ENCODE measurements around the gene ABCC1. TPM values are rescaled to one million over a fixed set of nuclear protein-coding genes. Genes with fewer than 3 reads are reported as not detected.

The ABCC1 gene
- total RNA-seq, 1 experiment from 2014 or later: 16.1 TPM

DNA sequence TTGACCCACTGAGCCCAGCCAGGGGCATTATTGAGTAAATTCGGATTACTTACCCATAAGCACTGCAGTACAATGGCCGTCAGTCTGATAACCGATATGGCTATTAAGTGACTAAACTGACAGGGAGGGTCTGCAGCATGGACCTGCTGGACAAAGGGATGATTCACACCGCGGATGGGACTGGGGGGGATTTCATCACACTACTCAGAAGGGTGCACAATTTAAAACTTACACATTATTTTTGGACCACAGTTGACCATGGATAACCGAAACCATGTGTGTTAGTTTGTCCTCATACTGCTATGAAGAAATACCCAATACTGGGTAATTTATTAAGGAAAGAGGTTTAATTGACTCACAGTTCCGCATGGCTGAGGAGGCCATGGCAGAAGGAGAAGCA is 167.4 kb downstream of the ABCC1 start:
- DNase-seq: no peak
- Histone ChIP-seq H3K27ac (ENCODE audit: low read length) (no peak overlapping the region), H3K4me1 (ENCODE audit: insufficient read depth, low read length) (no peaks in the 10 kb centered on the region), H3K79me2 (ENCODE audit: low read length) (no peaks in the 10 kb centered on the region), H3K9me3 (ENCODE audit: low read length) (no peaks in the 10 kb centered on the region), H3K4me2 (ENCODE audit: low read length) (no peak overlapping the region), H3K27me3 (ENCODE audit: low read length) (no peaks in the 10 kb centered on the region), H3K9me2 (replicated peaks; ENCODE audit: low read length) (no peaks in the 10 kb centered on the region), H3K36me3 (ENCODE audit: low read depth, low read length) (peaks cover 23% of the 10 kb centered on the region), H3F3A (ENCODE audit: low read length, unreplicated experiment) (no peaks in the 10 kb centered on the region), H3K4me3 (ENCODE audit: low read length) (no peak overlapping the region), H2AFZ (ENCODE audit: low read length) (no peak overlapping the region), H3K9ac (ENCODE audit: low read length) (no peak overlapping the region), H4K20me1 (ENCODE audit: low read length) (no peaks in the 10 kb centered on the region)
- POLR2A ChIA-PET (ENCODE audit: unreplicated experiment): no interaction called here
- ATAC-seq: no peak
- TF ChIP-seq, protein P1, sequence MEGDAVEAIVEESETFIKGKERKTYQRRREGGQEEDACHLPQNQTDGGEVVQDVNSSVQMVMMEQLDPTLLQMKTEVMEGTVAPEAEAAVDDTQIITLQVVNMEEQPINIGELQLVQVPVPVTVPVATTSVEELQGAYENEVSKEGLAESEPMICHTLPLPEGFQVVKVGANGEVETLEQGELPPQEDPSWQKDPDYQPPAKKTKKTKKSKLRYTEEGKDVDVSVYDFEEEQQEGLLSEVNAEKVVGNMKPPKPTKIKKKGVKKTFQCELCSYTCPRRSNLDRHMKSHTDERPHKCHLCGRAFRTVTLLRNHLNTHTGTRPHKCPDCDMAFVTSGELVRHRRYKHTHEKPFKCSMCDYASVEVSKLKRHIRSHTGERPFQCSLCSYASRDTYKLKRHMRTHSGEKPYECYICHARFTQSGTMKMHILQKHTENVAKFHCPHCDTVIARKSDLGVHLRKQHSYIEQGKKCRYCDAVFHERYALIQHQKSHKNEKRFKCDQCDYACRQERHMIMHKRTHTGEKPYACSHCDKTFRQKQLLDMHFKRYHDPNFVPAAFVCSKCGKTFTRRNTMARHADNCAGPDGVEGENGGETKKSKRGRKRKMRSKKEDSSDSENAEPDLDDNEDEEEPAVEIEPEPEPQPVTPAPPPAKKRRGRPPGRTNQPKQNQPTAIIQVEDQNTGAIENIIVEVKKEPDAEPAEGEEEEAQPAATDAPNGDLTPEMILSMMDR (conservative IDR thresholded peaks at IDR 0.05; ENCODE audit: low read depth, low read length): no peak
- no peak for TF ChIP-seq EZH2phosphoT487 (IDR thresholded peaks at IDR 0.05; ENCODE audit: borderline replicate concordance, low read length)
- no peak for TF ChIP-seq EZH2 (IDR thresholded peaks at IDR 0.05; ENCODE audit: low read length, unreplicated experiment)
- intact Hi-C loops (cut with micrococcal nuclease): no loop called here
- CTCF ChIA-PET: no interaction called here
- BruUV-seq (replicated peaks): no TSS peak

DNA sequence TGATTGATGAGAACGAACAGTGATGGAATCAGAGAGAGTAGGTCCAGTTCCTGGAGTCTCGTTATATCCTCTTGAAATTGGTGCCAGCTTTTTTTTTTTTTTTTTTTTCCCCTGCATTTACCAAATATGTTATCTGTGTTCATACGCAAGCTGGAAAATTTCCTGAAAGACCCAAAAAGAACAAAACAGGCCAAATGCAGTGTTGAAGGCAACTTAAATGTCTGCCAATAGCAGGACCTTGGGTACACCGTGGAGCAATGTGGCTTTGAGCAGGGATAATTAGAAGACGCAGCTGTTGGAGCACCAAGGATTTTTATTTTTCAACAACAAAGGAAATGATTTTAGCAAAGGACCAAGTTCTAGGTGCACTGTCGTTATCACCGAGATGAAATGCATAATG is 168.9 kb downstream of the ABCC1 start:
- ATAC-seq: no peak
- TF ChIP-seq EZH2phosphoT487 (IDR thresholded peaks at IDR 0.05; ENCODE audit: borderline replicate concordance, low read length): no peak
- TF ChIP-seq, protein P1 (conservative IDR thresholded peaks at IDR 0.05; ENCODE audit: low read depth, low read length): no peak
- TF ChIP-seq EZH2 (IDR thresholded peaks at IDR 0.05; ENCODE audit: low read length, unreplicated experiment): no peak
- Histone ChIP-seq H3K27me3 (ENCODE audit: low read length) (no peaks in the 10 kb centered on the region), H2AFZ (ENCODE audit: low read length) (no peak overlapping the region), H3K36me3 (ENCODE audit: low read depth, low read length) (peaks cover 28% of the 10 kb centered on the region), H3K4me3 (ENCODE audit: low read length) (no peak overlapping the region), H3K27ac (ENCODE audit: low read length) (no peak overlapping the region), H3K4me2 (ENCODE audit: low read length) (no peak overlapping the region), H3K79me2 (ENCODE audit: low read length) (no peaks in the 10 kb centered on the region), H3K9me3 (ENCODE audit: low read length) (no peaks in the 10 kb centered on the region), H3K9me2 (replicated peaks; ENCODE audit: low read length) (no peaks in the 10 kb centered on the region), H3K9ac (ENCODE audit: low read length) (no peak overlapping the region), H3K4me1 (ENCODE audit: insufficient read depth, low read length) (no peaks in the 10 kb centered on the region), H4K20me1 (ENCODE audit: low read length) (no peaks in the 10 kb centered on the region), H3F3A (ENCODE audit: low read length, unreplicated experiment) (no peaks in the 10 kb centered on the region)
- no peak for DNase-seq
- ChIA-PET POLR2A (ENCODE audit: unreplicated experiment) (no interaction called here), CTCF (no interaction called here)
- intact Hi-C loops (cut with micrococcal nuclease): no loop called here
- no TSS peak for BruUV-seq (replicated peaks)

DNA sequence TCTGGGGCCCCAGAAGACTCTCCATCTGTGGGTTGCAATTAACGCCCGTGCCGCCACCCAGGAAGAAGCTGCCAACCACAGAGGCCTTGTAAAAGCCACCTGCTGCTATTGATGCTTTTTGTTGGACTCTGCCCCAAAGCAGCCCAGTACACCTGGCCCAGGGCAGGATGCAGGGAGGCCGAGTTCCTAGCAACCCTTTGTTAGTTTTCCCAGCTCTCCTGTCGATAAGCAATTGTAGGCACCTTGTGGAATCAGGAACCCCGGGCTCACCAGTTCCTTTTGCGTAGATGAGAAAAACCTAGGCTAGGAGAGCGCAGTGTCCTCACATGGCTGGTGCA is 170.6 kb downstream of the ABCC1 start:
- no peak for TF ChIP-seq EZH2phosphoT487 (IDR thresholded peaks at IDR 0.05; ENCODE audit: borderline replicate concordance, low read length)
- no peak for TF ChIP-seq EZH2 (IDR thresholded peaks at IDR 0.05; ENCODE audit: low read length, unreplicated experiment)
- TF ChIP-seq, protein P1 (conservative IDR thresholded peaks at IDR 0.05; ENCODE audit: low read depth, low read length): no peak
- ATAC-seq: no peak

More for the DNA sequence above, 170.6 kb downstream of the ABCC1 start:
- no peaks in the 10 kb centered on the region for H3F3A ChIP-seq (ENCODE audit: low read length, unreplicated experiment)
- intact Hi-C loops (cut with micrococcal nuclease): no loop called here
- no peak overlapping the region for H2AFZ ChIP-seq (ENCODE audit: low read length)
- H3K36me3 ChIP-seq (ENCODE audit: low read depth, low read length): peaks cover 32% of the 10 kb centered on the region
- H4K20me1 ChIP-seq (ENCODE audit: low read length): no peaks in the 10 kb centered on the region
- H3K9me2 ChIP-seq (replicated peaks; ENCODE audit: low read length): no peaks in the 10 kb centered on the region
- BruUV-seq (replicated peaks): no TSS peak
- H3K27me3 ChIP-seq (ENCODE audit: low read length): no peaks in the 10 kb centered on the region
- CTCF ChIA-PET: no interaction called here
- no peaks in the 10 kb centered on the region for H3K4me1 ChIP-seq (ENCODE audit: insufficient read depth, low read length)
- no peak overlapping the region for H3K4me2 ChIP-seq (ENCODE audit: low read length)
- no peak for DNase-seq
- no peak overlapping the region for H3K9ac ChIP-seq (ENCODE audit: low read length)
- H3K27ac ChIP-seq (ENCODE audit: low read length): no peak overlapping the region
- no peaks in the 10 kb centered on the region for H3K9me3 ChIP-seq (ENCODE audit: low read length)
- no peak overlapping the region for H3K4me3 ChIP-seq (ENCODE audit: low read length)
- POLR2A ChIA-PET (ENCODE audit: unreplicated experiment): no interaction called here
- H3K79me2 ChIP-seq (ENCODE audit: low read length): no peaks in the 10 kb centered on the region

All from PC-3 (cell line).